Ovary (tissue), 9 donors: ENCODE results near the gene RHOC. TPM values are rescaled to one million over a fixed set of nuclear protein-coding genes. Genes with fewer than 3 reads are reported as not detected.

Source experiments
- DNase-seq, 5 donors: peaks; one replicate each; pipeline ENCODE4 v3.0.0-alpha.2; 2019 to 2020
- H3K27ac ChIP-seq, 2 donors: fragments of 200-600 bp; one replicate each; pipeline versions ENCODE4 v1.5.1 to v1.8.0; 2019 to 2022
- H3K27me3 ChIP-seq: fragments of 200-600 bp; one replicate; pipeline ENCODE4 v1.8.0; 2022
- H3K36me3 ChIP-seq: fragments of 200-600 bp; sonication (generic); one replicate; pipeline ENCODE4 v1.5.1; 2019
- H3K4me1 ChIP-seq: one replicate; pipeline ENCODE4 v1.8.1; 2013; ENCODE audit warnings: mild to moderate bottlenecking, moderate library complexity; ENCODE audit not compliant: insufficient read depth
- H3K4me3 ChIP-seq: fragments of 200-600 bp; sonication (generic); one replicate; pipeline ENCODE4 v1.5.1; 2017
- H3K9me3 ChIP-seq, 2 donors: fragments of 200-600 bp in 1 of 2; sonication (generic) in 1 of 2; one replicate each; pipeline versions ENCODE4 v1.5.1 to v1.8.1; 2013 to 2019; ENCODE audit warnings: mild to moderate bottlenecking in 1 of 2, moderate library complexity in 1 of 2
- EP300 ChIP-seq: sonication (generic); formaldehyde crosslinking; IDR thresholded peaks from one replicate; pipeline ENCODE4 v1.6.1; 2017; ENCODE audit warnings: antibody characterized with exemption
- POLR2A ChIP-seq: fragments of 450-650 bp; IDR thresholded peaks from one replicate; pipeline ENCODE4 v1.6.1; 2017; ENCODE audit warnings: antibody characterized with exemption, mild to moderate bottlenecking, moderate library complexity
- WGBS, 3 donors: extraction: QIAGEN DNeasy Blood & Tissue Kit in 1 of 3; methylation state at CpG; one replicate each; pipeline versions ENCODE4 v1.1.5 to v1.1.7; 2013 to 2017; 5-methylcytosine and 5-hydroxymethylcytosine counted together
- intact Hi-C, 4 donors: fragments of 100-400 bp; cut with DNase I; formaldehyde crosslinking; loops; one replicate each; pipeline versions ENCODE4 v1.11.0 to v1.15.1; 2022 to 2023
- polyA plus RNA-seq, 2 donors: library from polyadenylated mRNA; stranded (reverse); fragments of 200-250 nt in 1 of 2; fragments of 350-450 nt in 1 of 2; fragmentation: Illumina TruSeq in 1 of 2; extraction: RNeasy Lipid Tissue Mini Kit (QIAGEN cat#74804) in 1 of 2; gene quantifications; one replicate each; pipeline ENCODE4 v1.2.3, GENCODE V29; 2013 to 2014
- total RNA-seq, 7 donors: library from RNA; depleted of rRNA in 2 of 7; stranded (reverse); fragments of >200 nt in 2 of 7; fragmentation: NEBNext Ultra II Directional in 3 of 7; extraction: Animal tissue kit (Norgen Biotek cat#: 25700) in 3 of 7; gene quantifications; one replicate each; pipeline versions ENCODE4 v1.1.0 to v1.2.4, GENCODE V29; 2016 to 2023
- TF ChIP-seq, protein P1 (sequence below), 3 donors: fragments of 450-650 bp in 2 of 3; fragments of 200-600 bp in 1 of 3; IDR thresholded peaks; one replicate each; pipeline versions ENCODE4 v1.5.1 to v1.8.0; 2016 to 2022; ENCODE audit warnings: antibody characterized with exemption in 3 of 3, mild to moderate bottlenecking in 1 of 3
- donor health status: DM: no; HTN: no; CAD: no; lungs with moderate emphysema.
- donor health status: DM: no; HTN: no; CAD: no.
- donor health status: Bipolar disorder and iron deficiency.
- donor health status: DM: yes; HTN: yes; CAD: no.
- donor health status: DM: no; HTN: no; CAD: no.
- donor health status: DM: yes; HTN: yes; CAD: no.

RHOC gene
- total and polyA plus RNA-seq, 9 donors = 177 to 308 (median 214) TPM

- H3K27ac ChIP-seq = peak overlapping the region; percentile 81 to 89
- no peak overlapping the region for H3K4me3 ChIP-seq
- H3K9me3 ChIP-seq = no peaks in the 10 kb centered on the region
- intact Hi-C loops = loop anchor here in 2 of 4 donors (10.0 kb wide), 3 partner anchors 76 to 306 kb away; partner anchors contain the start of genes CTTNBP2NL (in 2 of the 2) and WNT2B (in 1 of the 2)
- TF ChIP-seq, protein P1, sequence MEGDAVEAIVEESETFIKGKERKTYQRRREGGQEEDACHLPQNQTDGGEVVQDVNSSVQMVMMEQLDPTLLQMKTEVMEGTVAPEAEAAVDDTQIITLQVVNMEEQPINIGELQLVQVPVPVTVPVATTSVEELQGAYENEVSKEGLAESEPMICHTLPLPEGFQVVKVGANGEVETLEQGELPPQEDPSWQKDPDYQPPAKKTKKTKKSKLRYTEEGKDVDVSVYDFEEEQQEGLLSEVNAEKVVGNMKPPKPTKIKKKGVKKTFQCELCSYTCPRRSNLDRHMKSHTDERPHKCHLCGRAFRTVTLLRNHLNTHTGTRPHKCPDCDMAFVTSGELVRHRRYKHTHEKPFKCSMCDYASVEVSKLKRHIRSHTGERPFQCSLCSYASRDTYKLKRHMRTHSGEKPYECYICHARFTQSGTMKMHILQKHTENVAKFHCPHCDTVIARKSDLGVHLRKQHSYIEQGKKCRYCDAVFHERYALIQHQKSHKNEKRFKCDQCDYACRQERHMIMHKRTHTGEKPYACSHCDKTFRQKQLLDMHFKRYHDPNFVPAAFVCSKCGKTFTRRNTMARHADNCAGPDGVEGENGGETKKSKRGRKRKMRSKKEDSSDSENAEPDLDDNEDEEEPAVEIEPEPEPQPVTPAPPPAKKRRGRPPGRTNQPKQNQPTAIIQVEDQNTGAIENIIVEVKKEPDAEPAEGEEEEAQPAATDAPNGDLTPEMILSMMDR (IDR thresholded peaks at IDR 0.05) = peak in 2 of 3 donors; percentile 7 to 55
- peak; percentile 23 for TF ChIP-seq POLR2A
- TF ChIP-seq EP300 = peak; percentile 7
- H3K27me3 ChIP-seq = no peaks in the 10 kb centered on the region
- WGBS, 3 donors = 16 to 18% (median 18%) methylated on average over 7 of the region's 7 CpGs
- H3K4me1 ChIP-seq = peaks cover 23% of the 10 kb centered on the region
- no peaks in the 10 kb centered on the region for H3K36me3 ChIP-seq
- DNase-seq = peak; percentile 99 to 100 (median 100)
These were observed 6.4 kb downstream of the RHOC start for GRCh38 chr1:112700290-112701226.

GRCh38 chr1:112699425-112700144 lies 7.3 kb downstream of the RHOC start:
- intact Hi-C loops = loop anchor here in 2 of 4 donors (10.0 kb wide), 3 partner anchors 75 to 305 kb away; partner anchors contain the start of genes CTTNBP2NL (in 2 of the 2) and WNT2B (in 1 of the 2)
- H3K27ac ChIP-seq = peak overlapping the region; percentile 81 to 89
- H3K36me3 ChIP-seq = no peaks in the 10 kb centered on the region
- peaks cover 22% of the 10 kb centered on the region for H3K4me1 ChIP-seq
- 45 to 68% (median 50%) methylated on average over 13 of the region's 13 CpGs for WGBS, 3 donors
- H3K9me3 ChIP-seq = no peaks in the 10 kb centered on the region
- TF ChIP-seq POLR2A = no peak
- TF ChIP-seq, protein P1 (IDR thresholded peaks at IDR 0.05) = no peak
- H3K4me3 ChIP-seq = no peak overlapping the region
- H3K27me3 ChIP-seq = no peaks in the 10 kb centered on the region
- DNase-seq = no peak

DNA sequence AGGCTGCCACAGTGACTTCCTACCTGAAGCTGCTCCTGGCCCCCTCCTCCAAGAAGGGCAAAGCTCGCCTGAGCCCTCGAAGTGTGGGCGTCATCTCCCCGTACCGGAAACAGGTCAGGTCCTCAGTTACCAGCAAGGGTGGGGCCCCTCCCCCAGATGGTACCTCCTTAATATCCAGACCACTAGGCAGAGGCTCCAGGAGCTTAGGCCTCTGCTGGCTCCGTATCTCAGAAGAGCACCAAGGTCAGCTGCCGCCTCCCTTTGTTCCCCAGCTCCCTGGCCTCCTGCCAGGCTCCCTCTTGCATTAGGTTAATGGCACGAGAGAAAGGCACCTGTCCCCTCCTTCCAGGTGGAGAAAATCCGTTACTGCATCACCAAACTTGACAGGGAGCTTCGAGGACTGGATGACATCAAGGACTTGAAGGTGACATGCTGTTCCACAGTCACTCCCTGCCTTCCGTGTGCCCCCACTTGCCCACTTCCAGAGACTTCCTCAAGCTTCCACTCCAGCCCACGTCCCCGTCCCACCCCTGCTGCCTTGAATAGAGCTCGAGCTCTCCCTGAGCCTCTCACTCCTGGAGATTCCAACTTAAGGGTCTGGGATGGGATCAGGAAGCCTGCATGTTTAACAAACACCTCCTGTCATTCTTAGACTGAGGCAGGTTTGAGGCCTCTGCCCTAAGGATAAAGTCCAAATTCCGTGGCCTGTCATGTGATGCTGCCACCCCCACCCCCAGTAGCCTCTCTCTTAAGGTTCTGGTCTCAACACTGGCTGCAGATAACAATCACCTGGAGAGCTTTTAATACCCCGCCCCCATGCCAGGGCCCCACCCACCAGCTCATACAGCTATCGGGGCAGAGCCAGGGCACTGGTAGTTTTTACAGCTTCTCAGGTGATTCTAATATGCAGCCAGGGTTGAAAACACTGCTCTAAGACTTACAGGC lies 8.3 kb downstream of the RHOC start:
- intact Hi-C loops = no loop called here

More for the DNA sequence above, 8.3 kb downstream of the RHOC start:
- TF ChIP-seq POLR2A (no peak), EP300 (no peak)
- TF ChIP-seq, protein P1 (IDR thresholded peaks at IDR 0.05) = no peak
- Histone ChIP-seq H3K4me1 (peaks cover 19% of the 10 kb centered on the region), H3K4me3 (no peak overlapping the region), H3K36me3 (no peaks in the 10 kb centered on the region), H3K9me3 (no peaks in the 10 kb centered on the region), H3K27ac (peak overlapping the region; percentile 49 to 81), H3K27me3 (no peaks in the 10 kb centered on the region)
- DNase-seq = peak; percentile 52 to 68 (median 58)
- WGBS, 3 donors = 62 to 70% (median 63%) methylated on average over 16 to 17 of the region's 17 CpGs
